WTC11 (cell line): ENCODE data around the gene ST6GALNAC1.

Experiments used
- ATF1 ChIP-seq: sonication (generic); formaldehyde crosslinking; IDR thresholded peaks from 2 replicates; pipeline ENCODE4 v1.8.1; 2023; ENCODE audit warnings: mild to moderate bottlenecking, moderate library complexity, missing genetic modification reagents
- CTCF ChIP-seq: fragments of 200-600 bp; IDR thresholded peaks from 2 replicates; pipeline ENCODE4 v1.8.0; 2022; ENCODE audit warnings: antibody characterized with exemption
- GABPB1 ChIP-seq: sonication (generic); formaldehyde crosslinking; IDR thresholded peaks from 2 replicates; pipeline ENCODE4 v1.8.1; 2023; ENCODE audit warnings: mild to moderate bottlenecking, missing genetic modification reagents
- TF ChIP-seq, protein P1 (sequence below): sonication (generic); formaldehyde crosslinking; IDR thresholded peaks from 2 replicates; pipeline ENCODE4 v1.8.0; 2022; ENCODE audit warnings: mild to moderate bottlenecking, missing genetic modification reagents
- TF ChIP-seq, protein P2 (sequence below): sonication (generic); formaldehyde crosslinking; IDR thresholded peaks from 2 replicates; pipeline ENCODE4 v1.8.1; 2022; ENCODE audit warnings: mild to moderate bottlenecking, moderate library complexity, missing genetic modification reagents
- TF ChIP-seq, protein P3 (sequence below): sonication (generic); formaldehyde crosslinking; IDR thresholded peaks from 2 replicates; pipeline ENCODE4 v1.8.0; 2022; ENCODE audit warnings: missing genetic modification reagents
- TF ChIP-seq, protein P4 (sequence below): sonication (generic); formaldehyde crosslinking; IDR thresholded peaks from 2 replicates; pipeline ENCODE4 v1.8.0; 2022; ENCODE audit warnings: mild to moderate bottlenecking, missing genetic modification reagents
- TF ChIP-seq, protein P5 (sequence below): sonication (generic); formaldehyde crosslinking; conservative IDR thresholded peaks from 2 replicates; pipeline ENCODE4 v1.8.1; 2022; ENCODE audit warnings: mild to moderate bottlenecking, missing genetic modification reagents

DNA sequence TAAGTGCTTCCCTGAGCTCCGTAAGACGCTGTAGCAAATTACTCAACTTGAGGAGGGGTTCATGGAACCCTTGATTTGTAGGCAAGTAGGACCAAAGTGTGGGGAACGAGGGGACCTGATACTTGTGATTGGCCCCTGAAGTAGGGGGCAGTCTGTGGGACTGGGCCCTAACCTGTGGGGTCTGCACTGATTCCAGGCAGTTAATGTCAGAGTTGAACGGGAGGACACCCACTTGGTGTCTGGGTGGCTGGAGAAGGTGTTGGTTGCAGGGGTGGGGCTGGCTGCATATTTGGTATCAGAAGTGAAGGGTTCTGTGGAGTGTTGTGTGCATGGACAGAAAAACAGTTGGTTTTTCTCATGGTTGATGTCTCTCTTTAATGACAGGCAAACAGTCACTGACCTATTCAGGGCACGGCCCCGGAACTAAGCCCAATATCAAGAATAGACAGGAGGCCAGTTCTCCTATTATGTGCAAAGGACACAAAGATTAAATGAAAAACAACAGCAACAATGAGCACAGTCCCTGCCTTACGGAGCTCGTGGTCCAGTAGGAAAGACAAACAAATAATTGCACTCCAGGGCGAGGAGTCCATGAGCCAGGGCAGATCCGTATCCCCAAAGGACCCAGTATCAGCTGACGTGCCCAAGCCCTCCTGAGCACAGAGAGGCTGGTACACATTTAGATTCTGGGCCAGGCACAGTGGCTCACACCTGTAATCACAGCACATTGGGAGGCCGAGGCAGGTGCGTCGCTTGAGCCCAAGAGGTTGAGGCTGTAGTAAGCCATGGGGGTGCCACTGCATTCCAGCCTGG, 48.0 kb upstream of the ST6GALNAC1 start:
- TF ChIP-seq GABPB1 (CRISPR knock-in tag), result peak; percentile 22; the same call in 1 of the 2 replicates
- TF ChIP-seq, protein P1, sequence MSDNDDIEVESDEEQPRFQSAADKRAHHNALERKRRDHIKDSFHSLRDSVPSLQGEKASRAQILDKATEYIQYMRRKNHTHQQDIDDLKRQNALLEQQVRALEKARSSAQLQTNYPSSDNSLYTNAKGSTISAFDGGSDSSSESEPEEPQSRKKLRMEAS (CRISPR knock-in tag), result no peak
- no peak for TF ChIP-seq ATF1 (CRISPR knock-in tag)
- TF ChIP-seq, protein P2, sequence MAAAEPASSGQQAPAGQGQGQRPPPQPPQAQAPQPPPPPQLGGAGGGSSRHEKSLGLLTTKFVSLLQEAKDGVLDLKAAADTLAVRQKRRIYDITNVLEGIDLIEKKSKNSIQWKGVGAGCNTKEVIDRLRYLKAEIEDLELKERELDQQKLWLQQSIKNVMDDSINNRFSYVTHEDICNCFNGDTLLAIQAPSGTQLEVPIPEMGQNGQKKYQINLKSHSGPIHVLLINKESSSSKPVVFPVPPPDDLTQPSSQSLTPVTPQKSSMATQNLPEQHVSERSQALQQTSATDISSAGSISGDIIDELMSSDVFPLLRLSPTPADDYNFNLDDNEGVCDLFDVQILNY (CRISPR knock-in tag), result no peak
- no peak for TF ChIP-seq CTCF
- TF ChIP-seq, protein P3, sequence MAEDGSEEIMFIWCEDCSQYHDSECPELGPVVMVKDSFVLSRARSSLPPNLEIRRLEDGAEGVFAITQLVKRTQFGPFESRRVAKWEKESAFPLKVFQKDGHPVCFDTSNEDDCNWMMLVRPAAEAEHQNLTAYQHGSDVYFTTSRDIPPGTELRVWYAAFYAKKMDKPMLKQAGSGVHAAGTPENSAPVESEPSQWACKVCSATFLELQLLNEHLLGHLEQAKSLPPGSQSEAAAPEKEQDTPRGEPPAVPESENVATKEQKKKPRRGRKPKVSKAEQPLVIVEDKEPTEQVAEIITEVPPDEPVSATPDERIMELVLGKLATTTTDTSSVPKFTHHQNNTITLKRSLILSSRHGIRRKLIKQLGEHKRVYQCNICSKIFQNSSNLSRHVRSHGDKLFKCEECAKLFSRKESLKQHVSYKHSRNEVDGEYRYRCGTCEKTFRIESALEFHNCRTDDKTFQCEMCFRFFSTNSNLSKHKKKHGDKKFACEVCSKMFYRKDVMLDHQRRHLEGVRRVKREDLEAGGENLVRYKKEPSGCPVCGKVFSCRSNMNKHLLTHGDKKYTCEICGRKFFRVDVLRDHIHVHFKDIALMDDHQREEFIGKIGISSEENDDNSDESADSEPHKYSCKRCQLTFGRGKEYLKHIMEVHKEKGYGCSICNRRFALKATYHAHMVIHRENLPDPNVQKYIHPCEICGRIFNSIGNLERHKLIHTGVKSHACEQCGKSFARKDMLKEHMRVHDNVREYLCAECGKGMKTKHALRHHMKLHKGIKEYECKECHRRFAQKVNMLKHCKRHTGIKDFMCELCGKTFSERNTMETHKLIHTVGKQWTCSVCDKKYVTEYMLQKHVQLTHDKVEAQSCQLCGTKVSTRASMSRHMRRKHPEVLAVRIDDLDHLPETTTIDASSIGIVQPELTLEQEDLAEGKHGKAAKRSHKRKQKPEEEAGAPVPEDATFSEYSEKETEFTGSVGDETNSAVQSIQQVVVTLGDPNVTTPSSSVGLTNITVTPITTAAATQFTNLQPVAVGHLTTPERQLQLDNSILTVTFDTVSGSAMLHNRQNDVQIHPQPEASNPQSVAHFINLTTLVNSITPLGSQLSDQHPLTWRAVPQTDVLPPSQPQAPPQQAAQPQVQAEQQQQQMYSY (CRISPR knock-in tag), result no peak
- TF ChIP-seq, protein P4, sequence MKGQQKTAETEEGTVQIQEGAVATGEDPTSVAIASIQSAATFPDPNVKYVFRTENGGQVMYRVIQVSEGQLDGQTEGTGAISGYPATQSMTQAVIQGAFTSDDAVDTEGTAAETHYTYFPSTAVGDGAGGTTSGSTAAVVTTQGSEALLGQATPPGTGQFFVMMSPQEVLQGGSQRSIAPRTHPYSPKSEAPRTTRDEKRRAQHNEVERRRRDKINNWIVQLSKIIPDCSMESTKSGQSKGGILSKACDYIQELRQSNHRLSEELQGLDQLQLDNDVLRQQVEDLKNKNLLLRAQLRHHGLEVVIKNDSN, result no peak
- TF ChIP-seq, protein P5, sequence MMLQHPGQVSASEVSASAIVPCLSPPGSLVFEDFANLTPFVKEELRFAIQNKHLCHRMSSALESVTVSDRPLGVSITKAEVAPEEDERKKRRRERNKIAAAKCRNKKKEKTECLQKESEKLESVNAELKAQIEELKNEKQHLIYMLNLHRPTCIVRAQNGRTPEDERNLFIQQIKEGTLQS (CRISPR knock-in tag), result no peak
